LNCAP (cell line): ENCODE data around the gene CNTN3.

Experiments
- TF ChIP-seq, protein P1 (sequence below): fragments of 450-650 bp; IDR thresholded peaks from 2 replicates; pipeline ENCODE4 v1.5.1; 2017; ENCODE audit warnings: mild to moderate bottlenecking

The CNTN3 gene

DNA sequence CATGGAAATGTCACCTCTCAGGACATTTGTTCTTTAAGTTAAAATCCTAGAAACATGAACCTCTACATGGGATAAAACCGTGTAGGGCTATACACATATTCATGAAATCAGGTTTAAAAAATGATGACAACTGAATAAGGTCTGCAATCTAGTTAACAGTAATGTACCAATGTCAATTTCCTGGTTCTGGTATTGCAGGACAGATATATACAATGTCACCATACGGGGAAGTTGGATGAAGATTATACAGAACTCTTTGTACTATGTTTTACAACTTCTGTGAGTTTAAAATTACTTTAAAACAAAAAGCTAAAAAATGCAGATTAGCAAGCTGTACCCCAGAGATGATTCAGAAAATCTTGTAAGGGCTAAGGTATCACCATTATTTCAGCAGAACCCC, 6.7 kb downstream of the CNTN3 start:
- TF ChIP-seq, protein P1, sequence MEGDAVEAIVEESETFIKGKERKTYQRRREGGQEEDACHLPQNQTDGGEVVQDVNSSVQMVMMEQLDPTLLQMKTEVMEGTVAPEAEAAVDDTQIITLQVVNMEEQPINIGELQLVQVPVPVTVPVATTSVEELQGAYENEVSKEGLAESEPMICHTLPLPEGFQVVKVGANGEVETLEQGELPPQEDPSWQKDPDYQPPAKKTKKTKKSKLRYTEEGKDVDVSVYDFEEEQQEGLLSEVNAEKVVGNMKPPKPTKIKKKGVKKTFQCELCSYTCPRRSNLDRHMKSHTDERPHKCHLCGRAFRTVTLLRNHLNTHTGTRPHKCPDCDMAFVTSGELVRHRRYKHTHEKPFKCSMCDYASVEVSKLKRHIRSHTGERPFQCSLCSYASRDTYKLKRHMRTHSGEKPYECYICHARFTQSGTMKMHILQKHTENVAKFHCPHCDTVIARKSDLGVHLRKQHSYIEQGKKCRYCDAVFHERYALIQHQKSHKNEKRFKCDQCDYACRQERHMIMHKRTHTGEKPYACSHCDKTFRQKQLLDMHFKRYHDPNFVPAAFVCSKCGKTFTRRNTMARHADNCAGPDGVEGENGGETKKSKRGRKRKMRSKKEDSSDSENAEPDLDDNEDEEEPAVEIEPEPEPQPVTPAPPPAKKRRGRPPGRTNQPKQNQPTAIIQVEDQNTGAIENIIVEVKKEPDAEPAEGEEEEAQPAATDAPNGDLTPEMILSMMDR, result no peak

DNA sequence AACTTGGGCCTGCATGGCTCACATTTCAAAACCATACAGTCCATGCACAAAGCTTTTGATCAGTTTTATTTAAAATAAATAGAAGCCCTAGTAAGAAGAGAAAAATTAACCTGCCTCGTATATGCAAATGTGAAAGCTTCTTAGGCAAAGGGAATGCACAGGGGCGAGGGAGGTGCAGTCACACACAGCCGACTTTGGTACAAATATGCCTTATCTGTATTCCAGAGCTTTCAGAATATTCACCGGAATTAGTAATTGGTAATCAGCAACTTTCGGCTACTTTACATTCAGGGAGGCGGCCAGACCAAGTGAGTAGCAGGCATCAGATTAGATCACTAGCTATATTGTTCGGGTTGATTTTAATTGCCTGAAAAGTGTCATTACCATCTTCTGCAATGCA, 7.5 kb downstream of the CNTN3 start:
- TF ChIP-seq, protein P1, result no peak

DNA sequence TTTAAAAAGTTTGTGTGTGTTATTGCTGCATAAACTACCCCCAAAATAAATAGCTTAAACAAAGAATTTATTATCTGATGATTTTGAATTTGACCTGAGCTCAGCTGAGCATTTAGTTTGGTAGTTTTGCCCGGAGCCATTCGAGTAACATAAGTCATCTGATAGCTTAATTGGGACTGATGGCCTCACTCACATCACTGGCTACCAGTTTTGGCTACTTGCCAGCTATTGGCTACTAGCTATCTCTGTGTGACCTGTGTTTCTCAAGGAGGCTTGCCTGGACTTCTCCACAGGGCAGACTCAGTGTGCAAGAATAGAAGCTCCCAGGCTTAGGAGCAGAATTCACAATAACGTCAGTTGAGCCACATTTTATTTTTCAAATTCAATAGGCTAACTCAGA, 9.0 kb downstream of the CNTN3 start:
- TF ChIP-seq, protein P1, result no peak

DNA sequence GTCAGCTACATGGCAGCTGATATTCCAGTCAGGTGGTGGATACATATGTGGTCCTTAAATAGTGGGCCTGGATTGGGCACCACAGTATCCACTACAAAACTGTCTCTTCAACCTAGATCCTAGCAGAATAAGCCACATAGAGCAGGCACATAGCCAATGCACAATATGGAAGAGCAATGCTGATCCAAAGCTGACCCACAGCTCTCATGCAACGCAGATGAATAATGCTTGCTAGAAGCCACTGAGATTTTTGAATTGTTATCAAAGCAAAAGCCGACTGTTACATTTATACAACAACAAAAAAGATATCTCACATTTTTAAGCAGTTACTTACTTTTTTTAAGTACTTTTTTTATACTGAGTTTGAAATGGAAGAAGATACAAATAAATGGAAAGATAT, 11.2 kb downstream of the CNTN3 start:
- TF ChIP-seq, protein P1, result no peak

DNA sequence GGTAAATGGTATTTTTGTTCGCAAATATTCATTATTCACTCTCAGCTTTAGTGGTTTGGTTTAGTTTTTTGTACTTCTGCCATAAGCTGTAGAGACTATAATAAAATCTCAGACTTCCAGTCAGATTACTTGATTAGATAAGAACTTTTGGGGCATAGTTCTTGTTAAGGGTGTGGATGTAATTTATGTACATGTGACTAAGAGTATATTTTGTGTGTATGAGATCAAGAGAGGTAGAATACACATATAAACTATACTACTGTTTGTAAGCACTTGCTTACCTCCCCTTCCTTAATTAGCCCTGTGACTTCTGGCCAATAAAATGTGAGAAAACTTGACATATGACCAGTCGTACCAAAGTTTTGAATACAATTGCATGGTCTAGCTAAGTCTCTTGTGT, 12.0 kb downstream of the CNTN3 start:
- TF ChIP-seq, protein P1, result no peak

DNA sequence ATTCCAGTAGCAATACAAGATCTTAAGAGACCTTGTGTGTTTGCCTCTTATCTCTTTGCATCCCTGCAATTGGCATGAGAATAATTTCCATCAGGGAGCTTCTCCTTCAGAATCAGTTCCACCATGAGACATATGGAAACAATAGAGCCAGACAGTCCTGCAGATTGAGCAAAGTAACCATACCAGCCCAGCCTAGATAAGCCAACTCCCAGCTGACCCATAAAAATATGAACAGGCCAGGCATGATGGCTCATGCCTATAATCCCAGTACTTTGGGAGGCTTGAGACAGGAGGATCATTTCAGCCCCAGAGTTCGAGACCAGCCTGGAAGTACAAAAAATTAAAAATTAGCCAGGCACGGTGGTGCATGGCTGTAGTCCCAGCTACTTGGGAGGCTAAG, 12.7 kb downstream of the CNTN3 start:
- TF ChIP-seq, protein P1, result no peak

DNA sequence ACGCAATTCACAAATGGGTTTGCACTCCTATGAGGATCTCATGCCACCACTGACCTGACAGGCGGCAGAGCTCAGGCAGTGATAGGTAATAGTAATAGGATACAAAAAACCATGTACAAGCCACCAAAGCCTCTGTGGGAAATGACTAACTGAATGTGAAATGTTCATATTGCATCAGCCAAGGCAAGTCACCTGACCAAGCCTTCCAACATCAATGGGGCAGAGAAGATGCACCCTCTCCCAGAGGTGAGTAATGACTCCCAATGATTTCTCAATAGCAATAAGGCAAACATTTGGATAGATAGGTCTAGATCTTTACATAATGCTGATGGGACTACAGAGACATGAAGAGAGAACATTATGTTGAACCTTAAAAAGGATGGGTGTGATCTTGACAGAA, 14.9 kb downstream of the CNTN3 start:
- TF ChIP-seq, protein P1, result no peak

DNA sequence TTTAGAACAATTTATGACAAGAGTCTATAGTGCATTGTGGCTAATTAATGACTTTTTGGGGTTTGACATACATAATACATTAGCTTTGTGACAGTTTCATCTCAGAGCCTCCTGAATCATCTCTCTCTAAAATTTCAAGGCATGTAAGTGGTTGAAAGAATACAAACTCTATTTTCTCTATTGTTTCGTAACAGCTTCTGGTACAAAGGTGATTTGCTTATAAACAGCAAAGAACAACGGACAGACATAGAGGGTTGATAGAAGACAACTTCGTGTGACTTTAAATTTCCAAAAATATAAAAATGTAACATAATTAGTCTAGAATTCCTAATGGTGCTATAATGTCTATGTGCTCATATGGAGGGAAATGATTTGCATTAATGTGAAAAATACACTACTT, 21.3 kb downstream of the CNTN3 start:
- TF ChIP-seq, protein P1, result no peak
